ENCODE results near the gene GINS1.
"Not testable (repeated sequence)": the region's sequence is repeated elsewhere in the genome, so short reads cannot be mapped to it uniquely, and the experiment has no call there.

The GINS1 gene

DNA sequence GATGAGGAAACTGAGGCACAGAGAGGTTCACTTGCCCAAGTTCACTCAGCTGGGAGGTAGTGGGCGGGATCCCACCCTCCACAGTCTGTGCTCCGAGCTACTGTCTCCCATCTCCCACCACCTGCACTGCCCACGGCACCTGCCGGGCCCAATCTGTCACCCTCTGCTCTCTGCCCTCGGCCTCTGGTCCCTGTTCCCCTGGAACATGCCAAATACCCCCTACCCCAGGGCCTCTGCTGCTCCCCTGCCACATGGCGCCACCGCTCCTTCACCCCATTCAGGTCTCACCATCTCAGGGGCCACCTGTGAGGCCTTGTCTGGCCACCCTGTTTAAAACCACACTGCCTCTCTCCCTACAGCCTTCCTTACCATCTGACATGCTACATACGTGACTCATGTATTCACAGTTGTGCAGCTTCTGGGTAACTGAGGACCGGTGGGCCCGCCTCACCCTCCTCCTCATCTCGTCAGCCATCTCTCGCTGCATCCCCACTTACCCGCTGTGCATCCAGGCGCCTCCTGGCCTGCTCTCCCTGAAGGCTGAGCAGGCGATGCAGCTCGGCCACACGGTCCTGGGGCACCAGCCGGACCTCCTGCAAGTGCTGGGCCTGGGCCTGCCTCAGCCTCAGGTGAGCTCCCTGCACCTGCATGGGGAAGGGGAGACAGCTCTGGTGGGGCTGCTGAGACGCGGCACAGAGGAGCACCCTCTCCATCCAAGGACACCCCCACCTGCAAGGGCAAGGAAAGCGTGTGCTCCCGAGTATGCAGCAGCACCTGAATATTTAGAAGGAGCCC lies 50.6 kb downstream of the GINS1 start:
- no peak for DNase-seq

DNA sequence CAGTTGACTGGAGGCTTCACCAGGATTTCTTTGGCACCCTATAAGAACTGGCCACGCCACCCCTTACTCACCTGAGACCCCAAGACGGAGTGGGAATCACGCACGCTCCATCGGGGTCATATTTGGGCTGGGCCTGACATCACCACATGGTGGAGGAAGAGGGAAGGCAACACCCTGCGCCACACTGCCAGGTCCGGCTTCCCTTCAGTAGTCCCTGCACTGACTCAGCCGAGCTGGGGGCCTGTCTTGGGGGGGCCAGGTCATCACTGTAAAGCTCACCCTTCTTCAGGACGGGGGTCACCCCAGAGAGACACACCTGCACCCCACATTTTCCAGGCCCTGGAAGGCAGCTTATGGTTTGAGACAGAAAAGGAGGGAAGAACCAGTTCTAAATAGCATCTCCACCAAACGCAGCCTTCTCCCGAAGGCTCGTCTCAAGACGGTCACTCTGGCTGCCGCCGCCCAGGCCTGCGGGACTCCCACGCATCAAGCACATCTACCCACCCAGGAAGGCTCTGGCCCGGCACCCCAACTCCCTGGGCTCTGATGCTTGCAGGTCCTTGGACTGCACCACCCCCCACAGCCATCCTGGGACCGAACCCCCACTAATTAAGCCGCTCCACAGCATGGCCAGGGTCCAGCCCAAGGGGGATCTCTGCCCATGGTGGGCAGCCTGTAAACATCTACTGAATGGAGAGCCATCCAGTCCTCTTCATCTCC lies 51.8 kb downstream of the GINS1 start:
- DNase-seq: no peak

DNA sequence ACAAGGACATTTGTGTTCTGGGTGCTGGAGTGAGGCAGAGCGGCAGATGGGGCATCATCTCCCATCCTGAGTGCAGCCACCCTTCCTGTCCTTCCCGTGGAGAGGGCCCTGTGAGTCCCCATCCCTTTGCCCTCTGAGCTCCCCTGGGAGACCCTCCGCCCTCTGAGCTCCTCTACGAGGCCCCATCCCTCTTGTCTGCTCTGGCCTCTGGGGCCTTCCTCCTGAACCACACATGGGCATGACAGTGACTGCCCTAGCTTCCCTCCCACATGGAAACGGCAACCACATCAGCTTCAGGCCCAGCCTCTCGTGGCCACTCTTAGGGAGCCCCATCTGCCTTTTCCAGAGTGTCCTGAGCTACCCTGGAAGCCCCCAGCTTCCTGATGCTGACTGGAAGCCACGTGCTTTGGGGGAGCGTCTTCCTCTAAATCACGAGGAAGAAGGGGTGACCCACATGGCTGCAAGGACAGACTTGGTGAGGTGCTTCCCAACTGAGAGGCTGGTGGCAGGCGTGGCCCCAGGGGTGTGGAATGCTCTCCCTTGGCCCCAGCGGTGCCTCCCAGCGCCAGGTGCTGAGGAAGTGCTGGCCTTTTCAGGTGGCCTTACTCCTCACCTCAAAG lies 52.6 kb downstream of the GINS1 start:
- no peak for DNase-seq

DNA sequence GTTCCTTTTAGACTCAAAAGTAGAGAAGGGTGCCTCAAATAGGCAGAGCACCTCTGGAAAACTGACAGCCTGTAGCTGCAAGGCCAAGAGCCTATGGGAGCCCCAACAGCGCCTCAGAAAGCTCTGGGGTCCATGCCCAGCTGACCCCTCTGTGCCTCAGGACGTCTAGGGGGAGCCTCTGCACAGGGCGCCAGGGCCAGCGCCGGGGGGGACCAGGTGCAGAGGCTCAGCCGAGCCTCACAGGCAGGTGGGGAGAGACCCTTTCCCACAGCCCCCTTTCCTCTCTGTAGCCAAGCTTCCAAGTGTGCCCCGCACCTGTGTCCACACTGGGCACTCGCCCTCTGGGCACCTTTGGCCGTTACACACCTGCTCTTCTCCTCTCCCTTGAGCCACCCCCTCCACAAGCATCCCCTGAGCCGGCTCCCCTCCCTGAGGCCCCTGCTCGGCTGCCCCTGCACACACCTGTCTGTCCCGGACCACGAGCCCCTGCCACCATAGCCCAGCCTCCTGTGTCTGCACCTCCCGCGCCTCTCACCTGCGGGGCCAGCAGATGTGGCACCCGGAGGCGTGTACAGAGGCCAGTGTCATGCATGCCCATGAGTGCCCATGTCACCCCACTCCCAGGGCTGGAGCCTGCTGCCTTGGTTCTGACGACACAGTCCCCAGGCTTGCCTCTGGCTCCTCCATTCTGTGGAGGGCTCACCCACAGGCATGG lies 53.2 kb downstream of the GINS1 start:
- DNase-seq: no peak

DNA sequence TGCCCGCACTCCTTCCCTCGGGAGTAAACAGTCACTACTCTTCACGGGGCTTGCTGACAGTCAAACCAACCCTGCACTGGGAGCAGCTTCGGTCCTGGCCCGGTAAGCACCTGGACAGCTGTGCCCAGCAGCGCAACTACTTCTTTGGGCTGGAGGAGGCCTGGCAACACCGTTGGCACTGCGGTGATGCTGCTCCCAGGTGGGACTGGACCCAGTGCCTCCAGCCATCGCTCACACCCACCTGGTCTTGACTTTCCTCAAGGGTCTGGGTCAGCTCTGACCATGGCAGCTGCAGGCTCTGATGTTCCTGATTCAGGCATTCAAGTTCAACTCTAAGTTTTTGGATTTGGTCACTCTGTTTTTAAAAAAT lies 53.8 kb downstream of the GINS1 start:
- DNase-seq: no peak

DNA sequence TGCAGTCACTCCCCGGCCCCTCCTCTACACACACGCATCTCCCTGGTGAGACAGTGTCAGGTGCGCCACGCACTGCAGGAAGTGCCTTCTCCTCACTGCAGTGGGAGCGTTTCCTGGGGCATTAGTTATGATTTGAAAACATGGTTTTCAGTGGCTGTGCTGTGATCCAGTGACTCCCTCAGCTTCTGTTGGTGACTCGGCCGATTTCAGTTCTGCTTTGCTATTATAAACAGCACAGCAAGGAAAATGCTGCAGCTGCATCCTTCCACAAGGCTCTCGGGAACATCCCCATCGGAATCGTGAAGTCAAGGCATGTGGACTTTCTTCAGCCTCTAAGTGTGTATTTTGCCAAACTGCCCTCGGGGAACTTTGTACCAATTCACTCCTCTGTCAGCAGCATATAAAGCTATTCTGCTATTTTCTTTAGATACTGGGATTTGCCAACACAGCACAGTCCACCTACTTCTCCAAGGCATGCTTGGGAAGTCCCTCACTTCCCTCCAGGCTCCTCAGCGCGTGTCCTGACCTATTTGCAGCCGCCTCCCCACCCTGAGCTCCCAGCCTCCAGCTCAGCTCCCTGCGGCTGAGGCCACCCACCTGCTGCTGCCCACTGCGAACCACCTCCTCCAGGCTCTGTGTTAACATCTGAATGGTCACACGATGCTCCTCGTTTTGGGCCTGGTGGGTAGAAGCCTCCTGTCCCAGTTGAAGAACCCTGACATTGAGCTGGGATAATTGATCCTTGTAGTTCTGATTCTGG lies 54.5 kb downstream of the GINS1 start:
- no peak for DNase-seq

DNA sequence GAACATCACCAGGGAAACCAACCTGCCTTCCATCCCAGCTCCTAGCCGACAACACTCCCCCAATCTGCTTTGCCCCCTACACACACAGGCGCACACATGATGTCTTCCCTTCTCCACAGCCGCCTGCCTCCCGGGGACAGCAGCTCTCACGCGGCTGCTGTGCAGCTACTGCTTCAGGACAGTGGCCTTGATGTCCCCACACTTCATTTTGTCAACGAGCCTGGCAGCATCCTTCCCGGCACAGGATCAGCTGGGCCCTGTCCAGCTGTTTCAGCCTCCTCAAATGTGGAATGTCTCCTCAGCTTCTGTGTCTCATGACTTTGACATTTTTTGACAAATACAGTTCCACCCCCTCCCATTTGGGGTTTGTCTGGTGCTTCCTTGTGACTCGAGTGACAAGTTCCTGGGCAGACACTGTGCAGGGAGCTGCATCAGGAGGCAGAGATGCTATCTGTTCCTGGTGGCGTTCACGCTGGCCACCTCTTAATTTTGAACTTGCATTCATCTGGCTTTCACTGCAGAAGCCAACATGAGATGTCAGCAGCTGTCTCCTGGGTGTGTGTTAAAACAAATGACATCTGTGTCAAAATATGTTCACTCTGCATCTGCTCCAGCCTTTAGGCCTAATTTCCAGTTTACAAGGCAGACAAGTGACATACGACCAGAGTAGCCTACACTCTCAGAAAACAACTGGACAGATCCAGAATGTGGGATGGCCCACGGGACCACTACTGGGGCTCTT lies 57.2 kb downstream of the GINS1 start:
- DNase-seq: no peak

DNA sequence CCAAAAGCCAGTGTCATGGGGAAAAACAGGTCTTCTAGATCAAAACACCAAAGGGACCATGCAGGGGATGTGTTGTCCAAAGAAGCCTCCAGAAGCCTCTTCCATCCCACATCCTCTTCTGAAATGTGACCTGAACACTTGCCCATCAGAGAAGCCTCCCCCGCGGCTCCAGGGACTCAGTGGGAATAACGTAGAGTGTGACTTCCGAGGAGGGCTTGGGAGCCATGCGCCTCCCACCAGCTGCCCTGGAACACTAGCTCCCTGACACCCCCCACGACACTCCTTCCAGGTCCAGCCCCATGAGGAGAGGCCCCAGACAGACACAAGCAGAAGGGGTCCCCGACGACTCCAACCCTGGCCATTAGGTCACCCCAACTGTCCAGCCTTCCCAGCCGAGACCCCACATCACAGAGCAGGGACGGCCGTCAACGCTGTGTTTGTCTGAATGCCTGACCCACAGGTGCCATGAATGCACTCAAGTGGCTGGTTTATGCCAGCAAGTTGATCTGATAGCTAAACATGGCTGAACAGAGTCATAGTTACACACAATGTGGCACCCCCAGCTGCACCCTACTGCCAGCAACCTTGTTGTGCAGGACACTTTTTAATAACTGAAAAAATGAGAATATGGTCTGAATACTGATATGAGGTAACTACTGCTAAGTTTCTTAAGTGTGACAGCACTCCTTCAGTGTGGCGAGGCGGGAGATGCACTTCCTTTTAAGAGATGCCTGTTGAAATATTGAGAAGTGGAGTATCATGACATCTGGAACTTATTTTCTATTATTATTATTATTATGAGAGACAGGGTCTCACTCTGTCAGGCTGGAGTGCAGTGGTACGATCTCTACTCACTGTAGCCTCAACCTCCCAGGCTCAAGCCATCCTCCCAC lies 58.0 kb downstream of the GINS1 start:
- DNase-seq: no peak

DNA sequence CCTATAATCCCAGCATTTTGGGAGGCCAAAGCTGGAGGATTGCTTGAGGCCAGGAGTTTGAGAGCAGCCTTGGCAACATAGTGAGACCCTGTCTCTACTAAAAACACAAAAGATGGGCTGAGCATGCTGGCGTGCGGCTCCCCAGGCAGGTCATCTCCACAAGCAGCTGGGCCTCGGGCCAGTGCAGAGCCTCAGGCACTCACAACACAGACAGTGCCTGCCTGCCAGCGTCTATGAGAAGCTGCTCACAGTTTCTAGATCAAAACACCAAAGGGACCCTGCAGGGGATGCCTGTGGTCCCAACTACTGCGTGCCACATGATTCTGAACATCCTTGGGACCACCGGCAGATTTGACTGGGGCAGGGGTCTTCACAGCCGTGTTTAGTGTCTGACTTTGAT lies 59.4 kb downstream of the GINS1 start:
- DNase-seq: no peak

DNA sequence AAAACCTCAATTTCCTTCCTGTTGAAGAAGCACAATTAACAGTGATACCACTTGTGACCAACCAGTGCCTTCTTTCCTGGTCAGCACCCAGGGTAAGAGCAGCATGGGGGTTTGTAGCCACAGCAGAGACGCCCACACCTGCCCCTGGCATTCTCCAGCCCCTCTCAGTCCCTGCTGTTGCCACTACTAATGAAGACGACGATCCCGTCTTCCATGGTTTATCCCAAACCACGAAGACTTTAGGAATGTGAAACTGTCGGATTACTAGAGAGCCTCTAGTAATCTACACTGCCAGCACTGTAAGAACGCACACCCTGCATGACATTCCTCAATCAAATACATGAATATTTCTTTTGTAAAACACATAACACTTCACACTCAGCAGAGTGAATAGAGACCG lies 60.0 kb downstream of the GINS1 start:
- no peak for DNase-seq

DNA sequence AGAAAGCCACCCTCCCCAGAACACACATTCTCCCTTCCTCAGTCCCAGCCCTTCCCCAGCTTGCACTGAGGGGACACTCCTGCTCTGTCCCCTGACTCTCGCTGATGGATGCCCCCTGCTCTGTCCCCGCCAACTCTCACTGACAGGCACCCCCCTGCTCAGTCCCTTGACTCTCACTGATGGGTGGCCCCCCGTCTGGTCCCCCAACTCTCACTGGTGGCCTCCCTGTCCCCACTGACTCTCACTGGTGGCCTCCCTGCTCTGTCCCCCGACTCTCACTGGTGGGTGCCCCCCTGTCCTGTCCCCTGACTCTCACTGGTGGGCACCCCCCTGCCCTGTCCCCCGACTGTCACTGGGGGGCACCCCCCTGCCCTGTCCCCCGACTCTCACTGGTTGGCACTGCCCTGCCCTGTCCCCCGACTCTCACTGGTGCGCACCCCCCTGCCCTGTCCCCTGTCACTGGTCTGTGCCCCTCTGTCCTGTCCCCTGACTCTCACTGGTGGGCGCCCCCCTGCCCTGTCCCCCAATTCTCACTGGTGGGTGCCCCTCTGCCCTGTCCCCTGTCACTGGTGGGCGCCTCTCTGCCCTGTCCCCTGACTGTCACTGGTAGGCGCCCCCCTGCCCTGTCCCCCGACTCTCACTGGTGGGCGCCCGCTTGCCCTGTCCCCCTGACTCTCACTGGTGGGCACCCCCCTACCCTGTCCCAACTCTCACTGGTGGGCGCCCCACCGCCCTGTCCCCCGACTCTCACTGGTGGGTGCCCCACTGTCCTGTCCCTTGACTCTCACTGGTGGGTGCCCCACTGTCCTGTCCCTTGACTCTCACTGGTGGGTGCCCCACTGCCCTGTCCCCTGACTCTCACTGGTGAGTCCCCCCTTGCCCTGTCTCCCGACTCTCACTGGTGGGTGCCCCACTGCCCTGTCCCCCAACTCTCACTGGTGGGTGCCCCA lies 60.9 kb downstream of the GINS1 start:
- no peak for DNase-seq

DNA sequence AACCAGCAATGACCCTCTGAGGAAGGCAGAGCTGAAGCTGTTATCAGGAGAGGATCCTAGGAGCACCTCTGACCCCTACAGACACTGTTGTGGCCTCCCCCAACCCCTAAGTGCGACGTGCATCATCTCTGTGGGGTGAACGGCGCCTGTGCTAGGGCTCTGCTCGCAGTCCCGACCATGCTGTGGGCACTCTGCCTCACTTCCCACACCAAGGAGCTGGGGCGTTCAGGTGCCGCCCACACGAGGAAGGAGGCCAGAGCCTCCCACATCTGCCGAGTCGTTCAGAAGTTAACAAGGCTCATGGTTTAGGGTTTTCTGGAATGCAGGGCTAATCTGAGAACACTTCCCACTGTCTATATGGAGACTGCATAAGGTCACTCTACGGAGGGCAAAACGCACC lies 62.1 kb downstream of the GINS1 start:
- DNase-seq: no peak

DNA sequence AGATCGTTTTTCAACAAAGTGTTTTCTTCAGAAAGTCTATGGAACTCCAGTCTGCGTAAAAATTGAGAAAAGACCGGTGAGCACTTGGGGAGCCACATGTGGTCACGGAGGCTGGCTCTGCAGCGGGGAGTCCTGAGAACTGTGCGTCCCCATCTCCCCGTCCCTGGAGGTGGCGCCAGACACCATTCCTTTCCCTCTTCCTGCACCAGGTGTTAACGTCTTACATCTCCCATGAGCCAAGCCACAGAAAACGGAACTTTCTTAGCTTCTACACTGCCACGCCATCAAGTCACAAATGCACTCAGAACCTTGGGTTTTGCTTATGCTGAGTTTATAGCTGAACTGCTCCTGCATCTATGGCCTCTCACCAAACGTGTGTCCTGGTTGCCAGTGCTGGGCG lies 62.6 kb downstream of the GINS1 start:
- peak; percentile 29 for DNase-seq

DNA sequence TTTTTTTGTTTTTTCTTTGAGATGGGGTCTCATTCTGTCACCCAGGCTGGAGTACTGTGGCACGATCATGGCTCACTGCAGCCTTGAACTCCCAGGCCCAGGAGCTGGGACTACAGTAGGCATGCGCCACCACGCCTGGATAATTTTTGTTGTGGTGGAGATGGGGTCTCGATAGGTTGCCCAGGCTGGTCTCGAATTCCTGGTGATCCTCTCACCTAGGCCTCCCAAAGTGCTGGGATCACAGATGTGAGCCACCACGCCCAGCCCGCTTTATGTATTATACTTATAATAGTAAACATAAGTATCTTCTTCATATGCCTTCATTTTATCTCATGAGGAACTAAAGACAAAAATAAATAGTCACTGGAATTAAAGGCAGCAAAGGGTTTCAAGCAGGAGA lies 63.5 kb downstream of the GINS1 start:
- DNase-seq: no peak

DNA sequence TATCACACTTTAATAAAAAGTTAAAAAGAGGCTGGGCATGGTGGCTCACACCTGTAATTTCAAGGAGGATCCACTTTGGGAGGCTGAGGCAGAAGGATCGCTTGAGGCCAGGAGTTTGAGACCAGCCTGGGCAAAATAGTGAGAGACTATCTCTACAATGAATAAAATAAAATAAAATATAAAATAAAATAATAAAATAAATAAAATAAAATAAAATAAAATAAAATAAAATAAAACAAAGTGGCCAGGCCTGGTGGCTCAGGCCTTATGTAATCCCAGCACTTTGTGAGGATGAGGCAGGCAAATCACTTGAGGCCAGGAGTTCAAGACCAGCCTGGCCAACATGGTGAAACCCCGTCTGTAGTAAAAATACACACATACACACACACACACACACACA lies 65.8 kb downstream of the GINS1 start:
- DNase-seq: not testable (repeated sequence)

DNA sequence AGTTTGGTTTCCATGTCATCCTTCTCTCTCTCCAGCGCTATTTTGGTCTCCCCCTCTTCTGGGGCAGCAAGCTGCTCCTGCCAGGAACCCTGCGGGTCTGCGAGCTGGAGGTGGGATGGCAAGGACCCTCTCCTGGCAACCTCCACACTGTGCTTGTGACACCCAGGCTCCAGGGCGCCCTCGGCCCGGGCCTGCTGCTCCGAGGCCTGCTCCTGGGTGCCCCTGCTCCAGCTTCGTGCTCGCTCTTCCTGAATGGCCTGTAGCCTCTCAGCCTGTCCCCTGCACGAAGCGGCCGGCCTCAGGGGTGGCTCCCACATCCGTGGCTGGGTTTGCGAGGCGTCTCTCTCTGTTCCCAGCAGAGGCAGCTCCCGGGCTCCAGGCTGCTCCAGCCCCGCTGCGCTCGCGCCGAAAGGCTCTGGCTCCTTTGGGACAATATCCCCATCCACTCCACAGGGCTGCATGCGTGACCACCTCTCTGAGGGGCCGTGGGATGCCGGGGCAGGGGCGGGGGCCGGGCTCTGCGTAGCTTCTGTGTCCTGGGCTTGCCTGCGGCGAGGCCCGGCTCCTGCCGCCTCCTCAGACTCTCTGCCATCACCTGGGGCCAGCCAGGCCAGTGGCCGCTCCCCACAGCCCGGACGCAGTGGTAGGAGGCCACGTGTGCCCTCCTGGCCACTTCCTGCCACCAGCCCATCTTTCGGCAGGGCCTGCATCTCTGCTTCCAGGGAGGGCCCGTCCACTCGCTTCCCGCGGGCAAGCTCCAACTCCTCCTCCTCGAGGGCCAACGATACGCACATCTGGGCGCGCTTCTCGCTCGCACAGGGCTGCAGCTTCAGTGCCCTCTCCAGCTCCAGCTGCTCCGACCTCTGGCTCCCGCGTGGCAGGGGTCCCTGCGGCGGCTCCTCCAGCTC lies 68.9 kb downstream of the GINS1 start:
- no peak for DNase-seq

DNA sequence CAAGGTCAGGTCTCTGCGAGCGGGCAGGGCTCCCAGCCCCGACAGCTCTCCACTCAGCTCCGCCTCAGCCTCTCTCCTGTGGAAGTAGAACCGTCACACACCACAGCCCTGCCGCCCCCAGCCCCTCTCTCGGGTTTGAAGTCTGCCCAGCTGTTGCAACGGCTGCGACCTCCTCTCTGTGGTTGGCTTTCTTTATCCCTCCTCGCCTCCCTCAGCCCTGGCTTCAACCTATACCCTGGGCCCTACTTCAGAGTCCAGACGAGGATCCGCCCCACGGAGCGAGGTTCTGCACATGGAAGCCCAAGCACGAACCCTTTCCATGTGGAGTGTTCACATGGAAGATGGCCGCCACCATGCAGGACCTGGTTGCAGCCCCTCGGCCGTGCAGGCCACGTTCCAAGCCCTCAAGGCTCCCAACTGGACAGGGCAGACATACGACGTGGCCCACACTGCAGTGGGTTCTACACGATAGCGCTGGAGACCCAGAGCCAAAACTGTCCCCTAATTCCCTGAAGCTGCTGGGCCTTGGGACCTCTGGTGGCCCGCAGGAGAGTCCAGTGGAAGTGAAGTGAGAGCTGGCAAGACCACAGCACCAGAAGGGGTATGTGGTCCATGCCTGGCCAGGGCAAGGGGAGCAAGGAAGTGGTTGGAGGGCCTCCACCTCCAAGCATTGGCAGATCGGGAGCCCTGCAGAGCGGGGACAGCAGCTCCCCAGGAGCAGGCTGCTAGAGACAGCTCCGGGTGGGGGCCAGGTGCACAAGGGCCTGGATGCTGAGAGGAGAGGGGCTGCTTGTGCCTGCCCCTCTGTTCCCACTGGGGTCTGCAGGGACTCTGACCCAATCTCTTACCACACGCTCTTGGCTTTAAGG lies 69.8 kb downstream of the GINS1 start:
- DNase-seq: no peak

Data from activated T-cell treated with anti-CD3 and anti-CD28 coated beads, Interleukin-2, amount 50 U/mL, for 1 hour (primary cell).